Measurements from ENCODE around the gene MDGA2. TPM values are rescaled to one million over a fixed set of nuclear protein-coding genes. Genes with fewer than 3 reads are reported as not detected.
"Not testable (repeated sequence)": the region's sequence is repeated elsewhere in the genome, so short reads cannot be mapped to it uniquely, and the experiment has no call there.

Gene MDGA2
- total RNA-seq, 1 donor from 2014 or later: 39.1 TPM

- DNase-seq (ENCODE audit: low spot score in 2 of 2) (no peak), FAIRE-seq (no peak)
Measured at GRCh38 chr14:47366006-47366405, 309.4 kb downstream of the MDGA2 start.

GRCh38 chr14:47365233-47365632 is 310.2 kb downstream of the MDGA2 start:
- FAIRE-seq (no peak), DNase-seq (ENCODE audit: low spot score in 2 of 2) (peak; percentile 3 to 33)

- DNase-seq (ENCODE audit: low spot score in 2 of 2): no peak
- no peak for FAIRE-seq
Measured at GRCh38 chr14:47353186-47353585, 322.2 kb downstream of the MDGA2 start.

- no peak for DNase-seq (ENCODE audit: low spot score in 2 of 2)
- FAIRE-seq: no peak
Measured at GRCh38 chr14:47346849-47347248, 328.6 kb downstream of the MDGA2 start.

- no peak for DNase-seq (ENCODE audit: low spot score in 2 of 2)
Measured at GRCh38 chr14:47345016-47345415, 330.4 kb downstream of the MDGA2 start.

DNA sequence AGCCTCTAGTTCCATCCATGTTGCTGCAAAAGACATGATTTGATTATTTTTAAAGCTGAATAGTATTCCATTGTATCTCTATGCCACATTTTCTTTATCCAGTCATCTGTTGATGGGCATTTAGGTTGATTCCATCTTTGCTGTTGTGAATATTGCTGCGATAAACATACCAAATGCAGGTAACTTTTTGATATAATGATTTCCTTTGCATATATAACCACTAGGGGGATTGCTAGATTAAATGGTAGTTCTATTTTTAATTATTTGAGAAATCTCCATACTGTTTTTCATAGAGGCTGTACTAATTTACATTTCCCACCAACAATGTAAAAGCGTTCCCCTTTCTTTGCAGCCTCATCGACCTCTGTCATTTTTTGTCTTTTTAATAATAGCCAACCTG is 342.5 kb downstream of the MDGA2 start:
- no peak for FAIRE-seq
- no peak for DNase-seq (ENCODE audit: low spot score in 2 of 2)

More at GRCh38 chr14:47345016-47345415, 330.4 kb downstream of the MDGA2 start:
- FAIRE-seq: no peak

DNA sequence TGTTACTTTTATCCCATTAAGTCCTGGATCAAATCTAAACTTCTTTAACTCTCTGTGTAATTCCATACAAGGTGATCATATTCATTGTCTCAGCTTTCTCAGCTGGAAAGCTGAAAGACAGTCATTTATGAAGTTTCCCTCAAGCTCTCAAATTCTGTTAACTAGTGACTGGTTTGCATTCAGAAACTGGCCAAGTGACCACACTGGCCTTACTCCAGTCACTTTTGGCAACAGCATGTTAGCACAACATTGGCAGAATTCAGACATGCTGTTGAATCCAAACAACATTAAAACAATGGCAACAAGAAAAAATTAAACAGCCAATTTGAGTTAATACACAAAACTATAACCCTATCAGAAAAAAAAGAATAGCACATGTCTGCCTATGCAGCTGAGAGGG is 343.3 kb downstream of the MDGA2 start:
- no peak for FAIRE-seq
- DNase-seq (ENCODE audit: low spot score in 2 of 2): no peak

- FAIRE-seq: no peak
- DNase-seq (ENCODE audit: low spot score in 2 of 2): no peak
Measured at GRCh38 chr14:47328376-47328775, 347.0 kb downstream of the MDGA2 start.

- FAIRE-seq (no peak), DNase-seq (ENCODE audit: low spot score in 2 of 2) (no peak)
Measured at GRCh38 chr14:47327336-47327735, 348.1 kb downstream of the MDGA2 start.

GRCh38 chr14:47322751-47323150 is 352.7 kb downstream of the MDGA2 start:
- no peak for DNase-seq (ENCODE audit: low spot score in 2 of 2)
- FAIRE-seq: no peak

DNA sequence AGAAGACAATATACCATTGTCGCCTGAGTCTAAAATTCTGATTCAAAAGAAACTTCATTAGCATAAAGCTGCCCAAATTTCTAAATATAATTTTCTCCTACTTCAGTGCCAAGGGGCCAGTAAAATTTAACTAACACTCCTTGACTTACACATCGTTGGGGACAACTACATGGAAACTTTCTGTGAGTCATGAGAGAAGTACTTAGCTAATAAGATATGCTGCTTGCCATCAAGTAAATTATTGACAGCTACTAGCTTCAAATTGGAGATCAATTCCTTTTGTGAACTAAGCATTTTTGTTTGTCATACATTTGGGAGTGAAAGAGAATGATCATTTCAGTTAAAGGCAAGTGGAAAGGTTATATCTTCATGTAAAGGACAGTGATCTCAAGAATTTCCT is 373.3 kb downstream of the MDGA2 start:
- FAIRE-seq (no peak), DNase-seq (ENCODE audit: low spot score in 2 of 2) (no peak)

GRCh38 chr14:47300796-47301195 is 374.6 kb downstream of the MDGA2 start:
- no peak for DNase-seq (ENCODE audit: low spot score in 2 of 2)
- FAIRE-seq: no peak

- no peak for FAIRE-seq
- no peak for DNase-seq (ENCODE audit: low spot score in 2 of 2)
Measured at GRCh38 chr14:47297374-47297773, 378.0 kb downstream of the MDGA2 start.

DNA sequence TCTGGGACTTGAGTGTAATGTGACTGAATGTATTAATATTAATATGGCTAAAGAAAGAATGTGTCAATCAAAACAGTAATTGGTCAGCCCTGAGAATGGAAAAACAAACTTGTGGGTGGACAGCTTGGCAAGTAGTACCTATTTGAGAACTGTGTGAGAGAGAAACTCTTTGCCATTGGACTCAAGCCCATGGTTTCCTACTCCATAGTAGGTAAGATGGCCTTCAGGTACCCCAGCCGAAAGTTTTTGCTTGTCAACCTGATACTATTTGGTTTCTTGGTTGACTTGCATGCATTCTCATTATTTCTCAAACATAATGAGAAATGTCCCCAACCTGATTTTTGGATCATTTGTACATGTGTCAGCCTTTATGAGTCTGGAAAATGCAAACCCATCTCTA is 391.1 kb downstream of the MDGA2 start:
- DNase-seq (ENCODE audit: low spot score in 2 of 2) (no peak), FAIRE-seq (no peak)

DNA sequence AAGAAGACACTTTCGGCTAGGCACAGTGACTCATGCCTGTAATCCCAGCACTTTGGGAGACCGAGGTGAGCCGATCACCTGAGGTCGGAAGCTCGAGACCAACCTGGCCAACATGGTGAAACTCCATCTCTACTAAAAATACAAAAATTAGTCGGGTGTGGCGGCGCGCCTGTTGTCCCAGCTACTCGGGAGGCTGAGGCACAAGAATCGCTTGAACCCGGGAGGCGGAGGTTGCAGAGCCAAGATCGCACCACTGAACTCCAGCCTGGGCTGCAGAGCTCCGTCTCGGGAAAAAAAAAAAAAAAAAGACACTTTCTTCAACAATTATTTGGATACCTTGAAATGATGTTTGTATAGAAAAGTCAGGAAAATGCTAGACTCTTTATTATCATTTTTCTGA is 393.6 kb downstream of the MDGA2 start:
- not testable (repeated sequence) for DNase-seq (ENCODE audit: low spot score in 2 of 2); FAIRE-seq

GRCh38 chr14:47278233-47278842 is 397.1 kb downstream of the MDGA2 start:
- FAIRE-seq: peak; percentile 81
- DNase-seq (ENCODE audit: low spot score in 2 of 2): peak; percentile 3 to 18

DNA sequence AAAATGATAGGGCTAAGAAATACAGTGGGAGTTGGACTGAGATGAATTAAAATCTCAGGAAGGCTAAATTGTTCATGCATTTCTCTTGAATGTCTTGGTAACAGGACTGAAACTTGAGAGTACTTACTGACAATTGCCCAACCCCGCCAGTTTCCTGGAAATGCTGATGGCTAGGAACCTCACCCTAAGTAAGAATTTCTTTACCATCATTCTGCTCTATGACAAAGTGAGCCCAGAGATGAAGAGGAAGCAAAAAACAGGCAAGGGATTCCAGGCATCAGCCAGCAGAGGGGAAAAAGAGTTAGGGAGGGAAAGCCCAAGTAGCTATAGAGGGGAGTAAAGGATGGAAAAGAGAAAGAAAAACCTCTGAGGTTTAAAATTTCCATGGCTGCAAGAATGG is 397.7 kb downstream of the MDGA2 start:
- FAIRE-seq (no peak), DNase-seq (ENCODE audit: low spot score in 2 of 2) (no peak)

- FAIRE-seq (no peak), DNase-seq (ENCODE audit: low spot score in 2 of 2) (no peak)
Measured at GRCh38 chr14:47276931-47277330, 398.5 kb downstream of the MDGA2 start.

GRCh38 chr14:47273939-47274338 is 401.5 kb downstream of the MDGA2 start:
- DNase-seq (ENCODE audit: low spot score in 2 of 2) (no peak), FAIRE-seq (no peak)

DNA sequence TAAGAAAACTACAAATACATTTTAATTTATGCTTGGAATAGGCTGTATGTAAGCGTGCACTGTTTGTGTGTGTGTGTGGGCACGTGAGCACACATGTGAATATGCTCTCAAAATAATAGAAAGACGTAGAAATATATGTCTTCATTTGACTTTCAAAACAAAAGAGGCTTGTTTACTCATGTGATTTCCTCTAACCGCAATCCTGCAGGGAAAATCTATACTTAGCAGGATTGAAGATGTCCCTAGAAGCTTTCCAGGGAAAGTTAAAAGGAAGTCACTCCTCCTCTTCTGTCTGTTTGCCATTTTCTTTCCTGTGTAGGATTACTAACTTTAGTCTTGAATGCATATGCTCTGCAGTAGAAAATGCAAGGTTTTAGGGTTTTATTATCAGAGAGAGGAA is 404.7 kb downstream of the MDGA2 start:
- no peak for DNase-seq (ENCODE audit: low spot score in 2 of 2)
- FAIRE-seq: no peak

GRCh38 chr14:47269756-47270492 is 405.5 kb downstream of the MDGA2 start:
- DNase-seq (ENCODE audit: low spot score in 2 of 2) (no peak), FAIRE-seq (no peak)

- FAIRE-seq (no peak), DNase-seq (ENCODE audit: low spot score in 2 of 2) (no peak)
Measured at GRCh38 chr14:47264842-47265241, 410.6 kb downstream of the MDGA2 start.
